Adrenal gland (tissue), 5 donors: ENCODE measurements around the gene TAL2.

Source experiments
- POLR2A ChIP-seq, 2 donors: fragments of 450-650 bp; IDR thresholded peaks; one replicate each; pipeline ENCODE4 v1.6.1; 2017; ENCODE audit warnings: antibody characterized with exemption in 2 of 2, mild to moderate bottlenecking in 2 of 2, moderate library complexity in 1 of 2
- TF ChIP-seq, protein P1 (sequence below), 6 experiments: fragments of 450-650 bp in 4 of 6; fragments of 200-600 bp in 2 of 6; sonication (generic) in 1 of 6; IDR thresholded peaks; 1 replicate in 5 of 6; 2 replicates in 1 of 6; pipeline versions ENCODE4 v1.5.1 to v1.8.0; 2016 to 2021; ENCODE audit warnings: antibody characterized with exemption in 6 of 6, mild to moderate bottlenecking in 2 of 6, moderate library complexity in 1 of 6
- donor health status: DM: no; HTN: no; CAD: no.

DNA sequence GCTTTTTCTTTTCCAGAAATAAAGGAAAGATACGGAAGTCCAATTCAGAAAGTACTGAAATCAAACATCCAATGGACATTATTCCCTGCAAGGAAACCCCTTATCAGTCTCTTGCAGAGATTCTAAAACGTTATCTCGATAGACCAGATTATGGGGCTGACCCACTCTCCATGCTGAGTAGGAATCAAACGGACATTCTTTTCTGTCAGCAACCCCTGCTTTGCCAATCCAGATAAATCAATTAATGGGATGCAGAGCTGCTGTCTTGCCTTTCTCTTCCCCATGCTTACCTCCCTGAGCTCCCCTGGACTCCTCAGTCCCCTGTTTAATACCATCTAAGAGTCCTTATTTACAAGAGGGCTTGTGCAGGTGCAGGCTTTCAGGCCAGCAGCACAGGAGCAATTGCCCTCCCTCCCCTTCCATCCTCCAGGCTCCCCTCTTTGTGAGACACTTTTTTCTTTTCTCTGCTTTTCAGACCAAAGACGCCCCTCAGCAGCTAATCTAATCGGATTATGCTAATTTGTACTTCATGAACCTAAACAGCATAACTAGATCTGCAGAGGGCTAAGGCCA, 14.2 kb downstream of the TAL2 start:
- TF ChIP-seq, protein P1, sequence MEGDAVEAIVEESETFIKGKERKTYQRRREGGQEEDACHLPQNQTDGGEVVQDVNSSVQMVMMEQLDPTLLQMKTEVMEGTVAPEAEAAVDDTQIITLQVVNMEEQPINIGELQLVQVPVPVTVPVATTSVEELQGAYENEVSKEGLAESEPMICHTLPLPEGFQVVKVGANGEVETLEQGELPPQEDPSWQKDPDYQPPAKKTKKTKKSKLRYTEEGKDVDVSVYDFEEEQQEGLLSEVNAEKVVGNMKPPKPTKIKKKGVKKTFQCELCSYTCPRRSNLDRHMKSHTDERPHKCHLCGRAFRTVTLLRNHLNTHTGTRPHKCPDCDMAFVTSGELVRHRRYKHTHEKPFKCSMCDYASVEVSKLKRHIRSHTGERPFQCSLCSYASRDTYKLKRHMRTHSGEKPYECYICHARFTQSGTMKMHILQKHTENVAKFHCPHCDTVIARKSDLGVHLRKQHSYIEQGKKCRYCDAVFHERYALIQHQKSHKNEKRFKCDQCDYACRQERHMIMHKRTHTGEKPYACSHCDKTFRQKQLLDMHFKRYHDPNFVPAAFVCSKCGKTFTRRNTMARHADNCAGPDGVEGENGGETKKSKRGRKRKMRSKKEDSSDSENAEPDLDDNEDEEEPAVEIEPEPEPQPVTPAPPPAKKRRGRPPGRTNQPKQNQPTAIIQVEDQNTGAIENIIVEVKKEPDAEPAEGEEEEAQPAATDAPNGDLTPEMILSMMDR (IDR thresholded peaks at IDR 0.05), result no peak
- no peak for TF ChIP-seq POLR2A (IDR thresholded peaks at IDR 0.05)
